Ovary (tissue), 3 donors: ENCODE results near the gene DCN.

Source experiments
- CTCF ChIP-seq, 3 donors: fragments of 450-650 bp in 2 of 3; fragments of 200-600 bp in 1 of 3; IDR thresholded peaks; one replicate each; pipeline versions ENCODE4 v1.5.1 to v1.8.0; 2016 to 2022; ENCODE audit warnings: antibody characterized with exemption in 3 of 3, mild to moderate bottlenecking in 1 of 3
- EP300 ChIP-seq: sonication (generic); formaldehyde crosslinking; IDR thresholded peaks from one replicate; pipeline ENCODE4 v1.6.1; 2017; ENCODE audit warnings: antibody characterized with exemption
- POLR2A ChIP-seq: fragments of 450-650 bp; IDR thresholded peaks from one replicate; pipeline ENCODE4 v1.6.1; 2017; ENCODE audit warnings: antibody characterized with exemption, mild to moderate bottlenecking, moderate library complexity
- donor health status: DM: no; HTN: no; CAD: no.

GRCh38 chr12:91091916-91092715 lies 90.5 kb downstream of the DCN start:
- no peak for TF ChIP-seq EP300
- TF ChIP-seq POLR2A = no peak
- no peak for TF ChIP-seq CTCF (IDR thresholded peaks at IDR 0.05)
